HG02642 (cell line): ENCODE measurements around the gene SEC61A1.

ENCODE experiments used
- ATAC-seq: cut with Tn5 transposase; IDR thresholded peaks from one replicate; pipeline ENCODE4 v1.9.1; 2021; ENCODE audit warnings: mild to moderate bottlenecking; ENCODE audit not compliant: unreplicated experiment, poor library complexity

The SEC61A1 gene

GRCh38 chr3:128103136-128103676, 51.0 kb downstream of the SEC61A1 start:
- no peak for ATAC-seq

- ATAC-seq, result no peak
Observed at GRCh38 chr3:128107834-128108233, 55.6 kb downstream of the SEC61A1 start.

GRCh38 chr3:128111147-128111546, 58.9 kb downstream of the SEC61A1 start:
- ATAC-seq, result no peak

GRCh38 chr3:128112357-128112968, 60.2 kb downstream of the SEC61A1 start:
- no peak for ATAC-seq

- ATAC-seq, result peak; percentile 67
Observed at GRCh38 chr3:128113817-128114794, 61.9 kb downstream of the SEC61A1 start.
